ENCODE results near the gene TRPC4. TPM values are rescaled to one million over a fixed set of nuclear protein-coding genes. Genes with fewer than 3 reads are reported as not detected.
"Not testable (repeated sequence)": the region's sequence is repeated elsewhere in the genome, so short reads cannot be mapped to it uniquely, and the experiment has no call there.

Gene TRPC4
- polyA plus RNA-seq, 4 donors: 4.3 to 5.3 (median 4.6) TPM

- no peak for DNase-seq (ENCODE audit: low read depth in 4 of 4, low spot score in 3 of 4)
Observed at GRCh38 chr13:37835392-37835791, 34.2 kb downstream of the TRPC4 start.

DNA sequence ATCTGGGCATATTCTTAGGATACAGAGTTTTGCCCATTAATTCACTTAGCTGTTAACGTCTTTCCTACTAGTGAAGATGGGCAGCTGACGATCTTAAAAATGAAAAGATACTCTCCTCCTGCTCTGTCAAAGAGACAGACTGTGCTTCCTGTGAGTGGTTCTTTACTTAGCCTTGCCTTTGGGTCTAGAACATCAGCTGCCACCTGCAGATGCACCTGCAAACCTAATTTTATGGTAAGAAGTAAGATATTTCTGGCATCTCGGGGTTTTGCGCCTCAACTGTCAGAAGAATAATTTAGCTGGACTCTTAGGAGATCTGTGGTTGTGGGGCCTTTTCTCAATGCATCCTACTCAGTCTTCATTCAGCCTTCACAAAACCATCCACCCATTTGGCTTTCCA is 36.2 kb downstream of the TRPC4 start:
- DNase-seq (ENCODE audit: low read depth in 4 of 4, low spot score in 3 of 4): no peak

- no peak for DNase-seq (ENCODE audit: low read depth in 4 of 4, low spot score in 3 of 4)
Observed at GRCh38 chr13:37816276-37816675, 53.3 kb downstream of the TRPC4 start.

GRCh38 chr13:37811441-37811840 is 58.1 kb downstream of the TRPC4 start:
- no peak for DNase-seq (ENCODE audit: low read depth in 4 of 4, low spot score in 3 of 4)

GRCh38 chr13:37806666-37807065 is 62.9 kb downstream of the TRPC4 start:
- DNase-seq (ENCODE audit: low read depth in 4 of 4, low spot score in 3 of 4): no peak

DNA sequence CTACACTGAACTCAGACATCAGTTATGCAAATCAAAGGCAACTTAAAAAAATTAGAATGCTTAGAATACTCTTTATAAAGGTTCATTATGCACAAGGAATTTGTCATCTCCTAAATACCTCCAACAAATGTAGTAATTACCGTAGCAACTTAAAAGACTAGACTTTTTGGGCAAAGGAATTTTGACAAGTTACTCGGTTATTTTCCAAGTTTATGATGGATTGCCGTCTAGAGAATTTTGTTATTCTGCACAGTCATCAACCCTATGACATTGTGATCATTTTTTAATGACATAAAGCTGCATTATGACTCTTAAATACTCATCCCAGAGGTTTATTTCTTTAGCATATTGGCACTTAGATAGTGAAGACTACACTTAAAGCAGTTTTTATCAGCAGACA is 71.9 kb downstream of the TRPC4 start:
- no peak for DNase-seq (ENCODE audit: low read depth in 4 of 4, low spot score in 3 of 4)

DNA sequence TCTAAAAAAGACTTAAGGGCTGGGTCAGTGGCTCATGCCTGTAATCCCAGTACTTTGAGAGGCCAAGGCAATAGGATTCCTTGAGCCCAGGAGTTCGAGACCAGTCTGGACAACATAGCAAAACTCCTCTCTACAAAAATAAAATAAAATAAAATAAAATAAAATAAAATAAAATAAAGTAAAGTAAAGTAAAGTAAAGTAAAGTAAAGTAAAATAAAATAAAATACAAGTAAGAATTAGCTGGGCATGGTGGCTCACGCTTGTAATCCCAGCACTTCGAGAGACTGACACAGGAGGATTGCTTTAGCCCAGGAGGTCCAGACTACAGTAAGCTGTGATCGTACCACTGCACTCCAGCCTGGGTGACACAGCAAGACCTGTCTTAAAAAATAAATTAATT is 72.8 kb downstream of the TRPC4 start:
- DNase-seq (ENCODE audit: low read depth in 4 of 4, low spot score in 3 of 4): not testable (repeated sequence)

GRCh38 chr13:37795326-37795725 is 74.2 kb downstream of the TRPC4 start:
- DNase-seq (ENCODE audit: low read depth in 4 of 4, low spot score in 3 of 4): no peak

- DNase-seq (ENCODE audit: low read depth in 4 of 4, low spot score in 3 of 4): no peak
Observed at GRCh38 chr13:37791699-37792098, 77.9 kb downstream of the TRPC4 start.

DNA sequence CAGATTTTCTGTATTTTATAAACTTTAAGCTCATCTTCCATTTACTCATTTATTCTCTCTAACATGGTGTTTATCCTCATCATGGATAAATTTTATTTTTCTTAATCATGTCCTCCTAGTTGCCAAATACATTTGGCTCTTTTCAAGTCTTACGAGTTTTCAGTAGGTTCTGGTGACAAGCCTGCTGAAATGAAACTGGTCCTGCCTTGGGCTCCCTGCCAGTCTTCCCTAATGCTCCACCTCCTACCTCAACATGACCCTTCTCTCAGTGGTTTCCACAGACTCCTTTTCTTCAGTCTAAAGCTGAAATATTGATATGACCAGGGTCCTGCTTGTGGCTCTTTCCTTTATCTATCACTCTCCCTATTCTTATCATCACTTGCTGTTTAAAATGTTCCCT is 81.2 kb downstream of the TRPC4 start:
- DNase-seq (ENCODE audit: low read depth in 4 of 4, low spot score in 3 of 4): no peak

- no peak for DNase-seq (ENCODE audit: low read depth in 4 of 4, low spot score in 3 of 4)
Observed at GRCh38 chr13:37777676-37778075, 91.9 kb downstream of the TRPC4 start.

DNA sequence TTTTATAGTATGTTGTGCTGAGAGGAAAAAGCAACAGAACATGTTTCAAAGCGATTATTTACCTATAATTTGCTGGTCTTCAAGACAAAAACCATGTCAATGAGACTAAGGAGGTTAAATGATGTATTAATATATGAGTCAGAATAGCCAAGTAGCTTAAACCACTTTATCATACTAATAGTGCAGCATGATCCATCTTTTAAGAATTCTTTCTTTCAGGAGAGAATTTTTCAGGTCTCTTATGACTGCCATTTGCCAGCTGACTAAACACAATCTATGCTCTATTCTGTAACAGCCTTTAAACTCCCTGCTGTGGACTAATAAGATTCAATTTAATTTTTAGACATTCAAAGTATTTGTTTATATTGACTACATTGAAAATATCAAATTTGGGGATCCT is 93.7 kb downstream of the TRPC4 start:
- DNase-seq (ENCODE audit: low read depth in 4 of 4, low spot score in 3 of 4): no peak

GRCh38 chr13:37772644-37773043 is 96.9 kb downstream of the TRPC4 start:
- no peak for DNase-seq (ENCODE audit: low read depth in 4 of 4, low spot score in 3 of 4)

DNA sequence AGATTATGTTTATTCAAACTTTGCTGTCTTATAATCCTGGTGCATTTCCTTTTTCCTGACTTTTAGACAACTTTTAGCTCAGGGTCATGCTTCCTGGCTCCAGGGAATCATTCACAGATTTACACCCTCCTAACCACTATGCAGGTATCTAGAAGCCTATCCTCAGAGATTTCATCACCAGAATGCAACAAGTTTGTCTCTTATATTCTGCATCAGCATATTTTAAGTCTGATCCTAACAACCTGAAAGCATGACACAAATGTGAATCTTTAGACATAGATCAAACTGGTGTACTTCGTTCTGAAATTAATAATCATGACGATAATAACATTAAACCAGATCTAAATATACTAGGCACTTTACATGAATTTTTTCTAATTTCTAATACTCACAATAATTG is 100.0 kb downstream of the TRPC4 start:
- no peak for DNase-seq (ENCODE audit: low read depth in 4 of 4, low spot score in 3 of 4)

DNA sequence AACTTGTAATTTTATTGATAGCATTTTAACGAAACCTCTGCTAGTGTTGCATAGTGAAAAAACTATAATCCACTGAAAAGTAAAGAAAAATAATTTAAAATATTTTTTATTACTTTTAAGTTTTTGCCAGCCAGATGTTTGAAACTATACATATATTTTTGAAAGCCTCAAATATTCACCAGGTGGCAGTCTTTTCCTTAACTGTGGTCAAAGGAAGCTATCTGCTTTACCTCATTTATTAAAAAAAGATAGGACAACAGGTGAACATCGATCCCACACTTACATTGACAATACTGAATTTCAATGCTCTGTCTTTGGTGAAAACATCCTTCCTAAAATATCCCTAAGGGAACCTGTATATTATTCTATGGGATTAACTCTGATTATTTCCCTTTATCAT is 100.5 kb downstream of the TRPC4 start:
- DNase-seq (ENCODE audit: low read depth in 4 of 4, low spot score in 3 of 4): no peak

DNA sequence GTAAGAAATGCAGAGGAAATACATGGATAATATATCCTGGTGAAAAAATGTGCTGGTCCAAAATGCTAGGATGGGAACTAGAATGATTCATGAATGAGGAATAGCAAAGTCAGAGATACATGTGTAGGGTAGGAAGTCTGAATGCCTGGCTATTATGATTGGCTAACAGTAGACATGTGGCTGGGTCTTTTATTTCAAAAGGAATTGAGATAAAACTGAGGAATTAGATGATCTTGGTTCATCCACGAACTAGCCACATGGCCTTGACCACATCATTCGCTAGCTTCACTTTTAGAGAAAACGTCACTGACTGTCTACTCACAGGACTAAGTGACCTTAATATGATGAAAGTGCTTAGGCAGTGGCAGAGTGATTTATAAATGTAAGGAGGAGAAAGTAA is 103.1 kb downstream of the TRPC4 start:
- DNase-seq (ENCODE audit: low read depth in 4 of 4, low spot score in 3 of 4): no peak

GRCh38 chr13:37755349-37755748 is 114.2 kb downstream of the TRPC4 start:
- DNase-seq (ENCODE audit: low read depth in 4 of 4, low spot score in 3 of 4): no peak

- DNase-seq (ENCODE audit: low read depth in 4 of 4, low spot score in 3 of 4): no peak
Observed at GRCh38 chr13:37753776-37754175, 115.8 kb downstream of the TRPC4 start.

DNA sequence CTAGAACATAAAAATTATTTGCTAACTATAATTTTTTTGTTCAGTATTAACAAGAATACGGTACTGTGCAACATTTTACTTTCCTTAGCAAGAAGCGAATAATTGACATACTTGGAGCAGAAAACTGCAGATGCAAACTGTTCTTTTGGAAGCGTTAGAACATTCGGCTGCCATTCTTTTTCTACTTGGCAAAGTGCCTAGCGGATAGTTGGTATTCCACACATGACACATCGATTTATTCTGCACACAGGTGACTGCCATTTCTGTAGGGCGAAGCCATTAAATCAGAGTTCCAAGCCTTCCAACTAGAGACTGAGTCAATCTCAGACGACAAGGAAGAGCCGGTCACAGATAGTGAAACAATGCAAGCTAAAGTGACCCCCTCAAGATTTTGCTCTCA is 117.4 kb downstream of the TRPC4 start:
- no peak for DNase-seq (ENCODE audit: low read depth in 4 of 4, low spot score in 3 of 4)

DNA sequence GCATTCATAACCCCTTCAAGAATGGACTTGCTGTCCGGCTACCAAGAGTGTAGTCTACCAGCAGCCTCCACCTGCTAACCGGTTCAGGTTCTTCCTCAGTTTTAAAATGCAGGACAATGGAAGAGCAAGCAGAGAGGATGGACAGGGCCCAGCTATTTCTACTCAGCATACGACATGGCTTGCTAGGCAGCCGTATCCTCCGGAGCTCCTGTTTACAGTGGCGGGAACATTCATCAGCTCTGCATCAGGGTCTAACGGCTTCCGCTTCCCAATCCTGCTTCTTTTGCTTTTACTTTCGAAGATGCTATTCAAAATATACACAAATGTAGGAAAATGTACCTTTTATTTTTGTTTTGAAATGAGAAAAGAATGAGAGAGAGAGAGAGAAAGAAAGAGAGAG is 118.5 kb downstream of the TRPC4 start:
- no peak for DNase-seq (ENCODE audit: low read depth in 4 of 4, low spot score in 3 of 4)

- no peak for DNase-seq (ENCODE audit: low read depth in 4 of 4, low spot score in 3 of 4)
Observed at GRCh38 chr13:37748913-37749312, 120.7 kb downstream of the TRPC4 start.

GRCh38 chr13:37747071-37747612 is 122.4 kb downstream of the TRPC4 start:
- DNase-seq (ENCODE audit: low read depth in 4 of 4, low spot score in 3 of 4): no peak

- no peak for DNase-seq (ENCODE audit: low read depth in 4 of 4, low spot score in 3 of 4)
Observed at GRCh38 chr13:37741536-37741935, 128.0 kb downstream of the TRPC4 start.

All from right renal pelvis (tissue), 4 donors.